HEK293 (cell line): ENCODE results near the gene TM9SF3.

Source experiments
- CTCF ChIA-PET: fragments of 350-600 bp; formaldehyde crosslinking; extraction: SDS; loops from one replicate; lab custom pipeline; 2021; ENCODE audit warnings: antibody characterized with exemption; lab: Yijun Ruan, JAX
- POLR2A ChIA-PET: fragments of 300-600 bp; formaldehyde crosslinking; extraction: SDS; loops from one replicate; lab custom pipeline; 2020; ENCODE audit warnings: antibody characterized with exemption, inconsistent platforms; lab: Yijun Ruan, JAX
- H3K27ac ChIP-seq: fragments of 200-500 bp; sonication (Bioruptor generic); 2 replicates; pipeline ENCODE4 v1.5.1; 2014; ENCODE audit warnings: low read depth, low read length, control low read depth, inconsistent platforms; ENCODE audit errors: extremely low read depth
- H3K36me3 ChIP-seq, 2 experiments: fragments of 200-500 bp in 1 of 2; sonication (Bioruptor generic) in 1 of 2; 1 replicate in 1 of 2; 2 replicates in 1 of 2; pipeline ENCODE4 v1.5.1; 2014 to 2017; ENCODE audit warnings: inconsistent platforms in 2 of 2, low read length in 2 of 2; ENCODE audit not compliant: control insufficient read depth in 2 of 2, insufficient read depth in 1 of 2
- H3K4me1 ChIP-seq: fragments of 200-500 bp; sonication (Bioruptor generic); 2 replicates; pipeline ENCODE4 v1.5.1; 2014; ENCODE audit warnings: mild to moderate bottlenecking, low read length, inconsistent platforms; ENCODE audit not compliant: control insufficient read depth, insufficient read depth
- H3K4me3 ChIP-seq: 2 replicates; pipeline ENCODE4 v1.5.1; 2011; ENCODE audit warnings: low read depth, mild to moderate bottlenecking, control low read depth, low read length, moderate library complexity
- H3K9me3 ChIP-seq: fragments of 200-500 bp; sonication (Bioruptor generic); 2 replicates; pipeline ENCODE4 v1.5.1; 2014; ENCODE audit warnings: low read depth, low read length, inconsistent platforms; ENCODE audit not compliant: control insufficient read depth, insufficient read depth
- GFI1B ChIP-seq: fragments of 450-650 bp; formaldehyde crosslinking; IDR thresholded peaks from 2 replicates; pipeline ENCODE4 v1.5.1; 2016; ENCODE audit warnings: missing biosample characterization, missing genetic modification characterization
- GLI4 ChIP-seq: fragments of 450-650 bp; formaldehyde crosslinking; IDR thresholded peaks from 2 replicates; pipeline ENCODE4 v1.5.1; 2016; ENCODE audit warnings: missing biosample characterization, missing genetic modification characterization
- GLIS1 ChIP-seq: fragments of 450-650 bp; formaldehyde crosslinking; IDR thresholded peaks from 2 replicates; pipeline ENCODE4 v1.5.1; 2016; ENCODE audit warnings: missing biosample characterization, missing genetic modification characterization
- KLF16 ChIP-seq: fragments of 450-650 bp; formaldehyde crosslinking; IDR thresholded peaks from 2 replicates; pipeline ENCODE4 v1.5.1; 2017; ENCODE audit warnings: missing biosample characterization, missing genetic modification characterization
- OSR2 ChIP-seq: fragments of 450-650 bp; formaldehyde crosslinking; IDR thresholded peaks from 2 replicates; pipeline ENCODE4 v1.5.1; 2016; ENCODE audit warnings: missing biosample characterization, missing genetic modification characterization
- REPIN1 ChIP-seq: fragments of 450-650 bp; formaldehyde crosslinking; IDR thresholded peaks from 2 replicates; pipeline ENCODE4 v1.5.1; 2017; ENCODE audit warnings: missing biosample characterization, missing genetic modification characterization, low read depth
- SCRT2 ChIP-seq: fragments of 450-650 bp; formaldehyde crosslinking; IDR thresholded peaks from 2 replicates; pipeline ENCODE4 v1.5.1; 2016; ENCODE audit warnings: missing biosample characterization, missing genetic modification characterization
- TCF7L2 ChIP-seq: IDR thresholded peaks from 2 replicates; pipeline ENCODE4 v1.6.1; 2011; ENCODE audit warnings: low read depth, mild to moderate bottlenecking, inconsistent platforms, low read length, moderate library complexity, borderline replicate concordance
- ZBTB20 ChIP-seq: fragments of 450-650 bp; formaldehyde crosslinking; IDR thresholded peaks from 2 replicates; pipeline ENCODE4 v1.5.1; 2016; ENCODE audit warnings: missing biosample characterization, missing genetic modification characterization
- ZIC2 ChIP-seq: fragments of 450-650 bp; formaldehyde crosslinking; IDR thresholded peaks from 2 replicates; pipeline ENCODE4 v1.5.1; 2016; ENCODE audit warnings: missing biosample characterization, missing genetic modification characterization
- ZNF24 ChIP-seq: fragments of 450-650 bp; formaldehyde crosslinking; IDR thresholded peaks from 2 replicates; pipeline ENCODE4 v1.5.1; 2016; ENCODE audit warnings: missing biosample characterization, missing genetic modification characterization
- ZNF292 ChIP-seq: fragments of 450-650 bp; formaldehyde crosslinking; IDR thresholded peaks from 2 replicates; pipeline ENCODE4 v1.5.1; 2016; ENCODE audit warnings: low read depth, missing biosample characterization, missing genetic modification characterization, borderline replicate concordance
- ZNF426 ChIP-seq: fragments of 450-650 bp; formaldehyde crosslinking; IDR thresholded peaks from 2 replicates; pipeline ENCODE4 v1.5.1; 2017; ENCODE audit warnings: missing biosample characterization, missing genetic modification characterization, mild to moderate bottlenecking, inconsistent platforms, moderate library complexity
- ZNF600 ChIP-seq: fragments of 450-650 bp; formaldehyde crosslinking; IDR thresholded peaks from 2 replicates; pipeline ENCODE4 v1.5.1; 2016; ENCODE audit warnings: missing biosample characterization, missing genetic modification characterization
- ZNF776 ChIP-seq: fragments of 450-650 bp; formaldehyde crosslinking; IDR thresholded peaks from 2 replicates; pipeline ENCODE4 v1.5.0; 2017; ENCODE audit warnings: missing biosample characterization, missing genetic modification characterization, borderline replicate concordance
- ZNF785 ChIP-seq: fragments of 450-650 bp; formaldehyde crosslinking; IDR thresholded peaks from 2 replicates; pipeline ENCODE4 v1.5.1; 2016; ENCODE audit warnings: missing biosample characterization, missing genetic modification characterization
- TF ChIP-seq, protein P1 (sequence below): fragments of 450-650 bp; formaldehyde crosslinking; IDR thresholded peaks from 2 replicates; pipeline ENCODE4 v1.5.1; 2016; ENCODE audit warnings: missing biosample characterization, missing genetic modification characterization
- TF ChIP-seq, protein P2 (sequence below): fragments of 450-650 bp; formaldehyde crosslinking; IDR thresholded peaks from 2 replicates; pipeline ENCODE4 v1.5.1; 2016; ENCODE audit warnings: missing biosample characterization, missing genetic modification characterization, borderline replicate concordance
- TF ChIP-seq, protein P3 (sequence below): fragments of 450-650 bp; formaldehyde crosslinking; IDR thresholded peaks from 2 replicates; pipeline ENCODE4 v1.5.1; 2017; ENCODE audit warnings: missing biosample characterization, mild to moderate bottlenecking, missing genetic modification characterization, moderate library complexity

Gene TM9SF3

DNA sequence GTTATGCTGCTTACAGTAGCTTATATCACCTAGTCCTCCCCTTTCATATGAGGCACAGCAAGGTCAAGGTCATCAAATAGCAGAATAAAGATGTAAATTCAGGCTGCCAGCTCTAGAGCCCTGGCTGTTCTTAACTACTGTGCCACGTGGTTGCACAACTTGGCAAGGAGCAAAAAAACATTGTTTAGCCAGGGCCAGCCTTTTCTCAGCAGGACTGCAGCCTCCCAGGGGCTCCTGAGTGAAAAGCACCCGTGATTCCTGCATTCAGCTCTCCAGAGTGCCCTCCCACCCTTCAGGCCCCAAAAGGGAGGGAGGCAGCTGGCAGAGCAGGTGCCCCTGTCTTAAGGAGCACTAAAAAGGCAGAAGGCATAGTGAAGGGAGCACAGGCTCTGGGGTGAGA lies 31.8 kb upstream of the TM9SF3 start:
- H3K4me1 ChIP-seq, result no peaks in the 10 kb centered on the region
- H3K36me3 ChIP-seq, result no peaks in the 10 kb centered on the region
- POLR2A ChIA-PET, result no interaction called here
- H3K9me3 ChIP-seq, result no peaks in the 10 kb centered on the region
- CTCF ChIA-PET, result interaction anchor here (0.7 to 3.4 kb wide), 3 partner anchors 22 to 244 kb away, joined by 3 to 12 read pairs (median 3); no protein-coding TSS in a partner anchor
- no peak overlapping the region for H3K27ac ChIP-seq
- no peak overlapping the region for H3K4me3 ChIP-seq
- TF ChIP-seq ZBTB20 (tag by site-specific recombination), result no peak
- peak; percentile 48; the same call in 1 of the 2 replicates for TF ChIP-seq GLIS1 (tag by site-specific recombination)
- TF ChIP-seq ZIC2 (tag by site-specific recombination), result peak; percentile 82
- TF ChIP-seq, all 188 proteins: peak for 2

DNA sequence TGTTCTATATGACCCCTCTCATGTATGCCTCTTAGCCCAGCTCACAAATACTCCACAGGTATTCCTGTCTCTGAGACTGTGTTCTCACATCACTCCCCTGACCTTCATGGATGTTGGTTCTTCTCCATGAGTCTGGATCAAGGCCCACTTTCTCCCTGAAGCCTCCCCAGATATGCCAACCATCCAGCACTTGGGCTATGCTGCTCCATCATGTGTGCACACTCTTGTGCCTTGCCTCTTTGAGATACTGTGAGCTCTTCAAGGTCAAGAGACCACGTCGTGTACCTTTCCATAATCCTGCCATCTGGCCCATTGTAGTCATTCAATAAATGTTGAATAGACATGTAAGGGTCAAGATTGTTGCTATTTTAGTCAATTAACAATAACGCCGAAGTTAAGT lies 30.1 kb upstream of the TM9SF3 start:
- Histone ChIP-seq H3K27ac (no peak overlapping the region), H3K4me1 (no peaks in the 10 kb centered on the region), H3K4me3 (no peak overlapping the region)
- POLR2A ChIA-PET, result no interaction called here
- no peak for TF ChIP-seq GLI4 (tag by site-specific recombination)
- TF ChIP-seq, protein P1, sequence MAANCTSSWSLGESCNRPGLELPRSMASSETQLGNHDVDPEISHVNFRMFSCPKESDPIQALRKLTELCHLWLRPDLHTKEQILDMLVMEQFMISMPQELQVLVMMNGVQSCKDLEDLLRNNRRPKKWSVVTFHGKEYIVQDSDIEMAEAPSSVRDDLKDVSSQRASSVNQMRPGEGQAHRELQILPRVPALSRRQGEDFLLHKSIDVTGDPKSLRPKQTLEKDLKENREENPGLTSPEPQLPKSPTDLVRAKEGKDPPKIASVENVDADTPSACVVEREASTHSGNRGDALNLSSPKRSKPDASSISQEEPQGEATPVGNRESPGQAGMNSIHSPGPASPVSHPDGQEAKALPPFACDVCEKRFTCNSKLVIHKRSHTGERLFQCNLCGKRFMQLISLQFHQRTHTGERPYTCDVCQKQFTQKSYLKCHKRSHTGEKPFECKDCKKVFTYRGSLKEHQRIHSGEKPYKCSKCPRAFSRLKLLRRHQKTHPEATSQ (tag by site-specific recombination), result no peak
- TF ChIP-seq, all 188 proteins: peak for 0
- no peaks in the 10 kb centered on the region for H3K9me3 ChIP-seq
- CTCF ChIA-PET, result interaction anchor here (0.6 to 0.7 kb wide), 2 partner anchors 40 to 448 kb away, joined by 4 read pairs; no protein-coding TSS in a partner anchor
- no peaks in the 10 kb centered on the region for H3K36me3 ChIP-seq

DNA sequence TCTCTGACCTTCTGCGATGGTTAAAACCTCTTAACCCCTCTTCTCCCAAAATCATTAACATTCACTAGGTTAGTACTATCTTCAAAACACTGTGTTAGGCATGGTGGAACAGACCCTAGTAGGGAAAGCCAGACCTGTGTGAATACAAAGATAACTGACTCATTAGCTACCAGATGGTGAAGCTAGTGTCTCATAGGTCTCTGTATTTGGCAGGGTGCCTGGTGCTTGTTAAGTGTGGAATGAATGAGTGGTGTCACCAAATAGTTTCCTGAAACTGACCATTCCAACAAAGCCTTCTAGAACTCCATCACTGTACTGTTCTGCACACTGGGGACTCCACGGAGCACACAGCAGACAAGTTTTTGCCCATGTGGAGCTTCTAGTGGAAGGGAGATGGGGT lies 27.7 kb upstream of the TM9SF3 start:
- no peak overlapping the region for H3K4me3 ChIP-seq
- H3K36me3 ChIP-seq, result no peaks in the 10 kb centered on the region
- peak; percentile 29; the same call in 1 of the 2 replicates for TF ChIP-seq OSR2
- no peak for TF ChIP-seq ZNF24 (tag by site-specific recombination)
- TF ChIP-seq KLF16, result no peak
- TF ChIP-seq GFI1B (tag by site-specific recombination), result no peak
- peak; percentile 67 for TF ChIP-seq ZNF600
- TF ChIP-seq ZNF426 (tag by site-specific recombination), result no peak
- no peak for TF ChIP-seq ZNF292 (tag by site-specific recombination)
- TF ChIP-seq SCRT2 (tag by site-specific recombination), result 0 out of 2 replicates have a peak, but pooled peaks have one; percentile 19
- TF ChIP-seq, protein P1 (tag by site-specific recombination), result no peak
- H3K4me1 ChIP-seq, result no peaks in the 10 kb centered on the region
- H3K9me3 ChIP-seq, result no peaks in the 10 kb centered on the region
- POLR2A ChIA-PET, result no interaction called here
- no peak overlapping the region for H3K27ac ChIP-seq
- CTCF ChIA-PET, result no interaction called here

DNA sequence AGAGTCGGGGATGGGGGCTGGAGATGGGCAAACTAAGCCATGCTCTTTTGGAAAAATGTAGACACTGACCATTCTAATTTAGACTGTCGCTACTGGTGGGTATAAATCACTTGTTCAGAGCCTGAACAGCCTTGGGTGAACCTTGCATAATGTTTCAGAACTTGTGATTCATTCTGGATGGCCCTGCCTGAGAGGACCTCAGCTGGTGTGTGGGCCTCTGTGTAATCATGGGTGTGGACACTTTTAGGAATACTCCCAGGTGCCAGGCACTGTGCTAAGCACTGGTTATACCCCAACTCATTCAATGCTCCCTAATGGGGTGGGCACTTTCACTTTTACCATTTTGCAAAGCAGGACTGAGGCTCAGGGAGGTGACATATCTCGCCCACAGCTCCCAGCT lies 26.8 kb upstream of the TM9SF3 start:
- ChIA-PET CTCF (no interaction called here), POLR2A (no interaction called here)
- TF ChIP-seq REPIN1 (tag by site-specific recombination) (no peak), TCF7L2 (no peak), ZNF785 (tag by site-specific recombination) (no peak), ZNF776 (tag by site-specific recombination) (no peak)
- TF ChIP-seq, protein P2, sequence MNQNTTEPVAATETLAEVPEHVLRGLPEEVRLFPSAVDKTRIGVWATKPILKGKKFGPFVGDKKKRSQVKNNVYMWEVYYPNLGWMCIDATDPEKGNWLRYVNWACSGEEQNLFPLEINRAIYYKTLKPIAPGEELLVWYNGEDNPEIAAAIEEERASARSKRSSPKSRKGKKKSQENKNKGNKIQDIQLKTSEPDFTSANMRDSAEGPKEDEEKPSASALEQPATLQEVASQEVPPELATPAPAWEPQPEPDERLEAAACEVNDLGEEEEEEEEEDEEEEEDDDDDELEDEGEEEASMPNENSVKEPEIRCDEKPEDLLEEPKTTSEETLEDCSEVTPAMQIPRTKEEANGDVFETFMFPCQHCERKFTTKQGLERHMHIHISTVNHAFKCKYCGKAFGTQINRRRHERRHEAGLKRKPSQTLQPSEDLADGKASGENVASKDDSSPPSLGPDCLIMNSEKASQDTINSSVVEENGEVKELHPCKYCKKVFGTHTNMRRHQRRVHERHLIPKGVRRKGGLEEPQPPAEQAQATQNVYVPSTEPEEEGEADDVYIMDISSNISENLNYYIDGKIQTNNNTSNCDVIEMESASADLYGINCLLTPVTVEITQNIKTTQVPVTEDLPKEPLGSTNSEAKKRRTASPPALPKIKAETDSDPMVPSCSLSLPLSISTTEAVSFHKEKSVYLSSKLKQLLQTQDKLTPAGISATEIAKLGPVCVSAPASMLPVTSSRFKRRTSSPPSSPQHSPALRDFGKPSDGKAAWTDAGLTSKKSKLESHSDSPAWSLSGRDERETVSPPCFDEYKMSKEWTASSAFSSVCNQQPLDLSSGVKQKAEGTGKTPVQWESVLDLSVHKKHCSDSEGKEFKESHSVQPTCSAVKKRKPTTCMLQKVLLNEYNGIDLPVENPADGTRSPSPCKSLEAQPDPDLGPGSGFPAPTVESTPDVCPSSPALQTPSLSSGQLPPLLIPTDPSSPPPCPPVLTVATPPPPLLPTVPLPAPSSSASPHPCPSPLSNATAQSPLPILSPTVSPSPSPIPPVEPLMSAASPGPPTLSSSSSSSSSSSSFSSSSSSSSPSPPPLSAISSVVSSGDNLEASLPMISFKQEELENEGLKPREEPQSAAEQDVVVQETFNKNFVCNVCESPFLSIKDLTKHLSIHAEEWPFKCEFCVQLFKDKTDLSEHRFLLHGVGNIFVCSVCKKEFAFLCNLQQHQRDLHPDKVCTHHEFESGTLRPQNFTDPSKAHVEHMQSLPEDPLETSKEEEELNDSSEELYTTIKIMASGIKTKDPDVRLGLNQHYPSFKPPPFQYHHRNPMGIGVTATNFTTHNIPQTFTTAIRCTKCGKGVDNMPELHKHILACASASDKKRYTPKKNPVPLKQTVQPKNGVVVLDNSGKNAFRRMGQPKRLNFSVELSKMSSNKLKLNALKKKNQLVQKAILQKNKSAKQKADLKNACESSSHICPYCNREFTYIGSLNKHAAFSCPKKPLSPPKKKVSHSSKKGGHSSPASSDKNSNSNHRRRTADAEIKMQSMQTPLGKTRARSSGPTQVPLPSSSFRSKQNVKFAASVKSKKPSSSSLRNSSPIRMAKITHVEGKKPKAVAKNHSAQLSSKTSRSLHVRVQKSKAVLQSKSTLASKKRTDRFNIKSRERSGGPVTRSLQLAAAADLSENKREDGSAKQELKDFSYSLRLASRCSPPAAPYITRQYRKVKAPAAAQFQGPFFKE (tag by site-specific recombination), result no peak
- TF ChIP-seq, protein P3, sequence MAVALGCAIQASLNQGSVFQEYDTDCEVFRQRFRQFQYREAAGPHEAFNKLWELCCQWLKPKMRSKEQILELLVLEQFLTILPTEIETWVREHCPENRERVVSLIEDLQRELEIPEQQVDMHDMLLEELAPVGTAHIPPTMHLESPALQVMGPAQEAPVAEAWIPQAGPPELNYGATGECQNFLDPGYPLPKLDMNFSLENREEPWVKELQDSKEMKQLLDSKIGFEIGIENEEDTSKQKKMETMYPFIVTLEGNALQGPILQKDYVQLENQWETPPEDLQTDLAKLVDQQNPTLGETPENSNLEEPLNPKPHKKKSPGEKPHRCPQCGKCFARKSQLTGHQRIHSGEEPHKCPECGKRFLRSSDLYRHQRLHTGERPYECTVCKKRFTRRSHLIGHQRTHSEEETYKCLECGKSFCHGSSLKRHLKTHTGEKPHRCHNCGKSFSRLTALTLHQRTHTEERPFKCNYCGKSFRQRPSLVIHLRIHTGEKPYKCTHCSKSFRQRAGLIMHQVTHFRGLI (tag by site-specific recombination), result no peak
- no peaks in the 10 kb centered on the region for H3K36me3 ChIP-seq
- H3K27ac ChIP-seq, result no peak overlapping the region
- no peak overlapping the region for H3K4me3 ChIP-seq
- no peaks in the 10 kb centered on the region for H3K4me1 ChIP-seq
- no peaks in the 10 kb centered on the region for H3K9me3 ChIP-seq
